MV-4-11 (cell line): ENCODE results near the gene EFCC1.

Experiments
- DNase-seq: peaks from one replicate; lab custom pipeline; 2025; lab: John Stamatoyannopoulos, UW

EFCC1 gene, protein sequence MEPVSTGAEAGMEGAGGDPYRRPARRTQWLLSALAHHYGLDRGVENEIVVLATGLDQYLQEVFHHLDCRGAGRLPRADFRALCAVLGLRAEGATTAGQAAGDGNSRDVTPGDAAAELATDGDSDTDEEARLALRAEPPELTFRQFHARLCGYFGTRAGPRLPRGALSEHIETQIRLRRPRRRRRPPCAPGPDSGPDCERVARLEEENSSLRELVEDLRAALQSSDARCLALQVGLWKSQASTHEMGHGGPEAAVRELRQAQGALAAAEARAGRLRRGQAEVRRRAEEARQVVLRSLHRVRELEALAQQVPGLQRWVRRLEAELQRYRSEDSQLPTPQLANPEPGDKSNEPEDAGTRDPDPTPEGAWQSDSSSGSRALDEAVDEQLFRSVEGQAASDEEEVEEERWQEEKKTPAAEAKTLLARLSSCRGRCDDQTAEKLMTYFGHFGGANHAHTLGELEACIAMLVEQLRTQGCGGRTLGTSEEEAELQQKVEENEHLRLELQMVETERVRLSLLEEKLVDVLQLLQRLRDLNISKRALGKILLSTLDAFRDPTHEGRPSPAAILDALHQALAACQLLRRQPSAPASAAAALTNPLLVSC

DNA sequence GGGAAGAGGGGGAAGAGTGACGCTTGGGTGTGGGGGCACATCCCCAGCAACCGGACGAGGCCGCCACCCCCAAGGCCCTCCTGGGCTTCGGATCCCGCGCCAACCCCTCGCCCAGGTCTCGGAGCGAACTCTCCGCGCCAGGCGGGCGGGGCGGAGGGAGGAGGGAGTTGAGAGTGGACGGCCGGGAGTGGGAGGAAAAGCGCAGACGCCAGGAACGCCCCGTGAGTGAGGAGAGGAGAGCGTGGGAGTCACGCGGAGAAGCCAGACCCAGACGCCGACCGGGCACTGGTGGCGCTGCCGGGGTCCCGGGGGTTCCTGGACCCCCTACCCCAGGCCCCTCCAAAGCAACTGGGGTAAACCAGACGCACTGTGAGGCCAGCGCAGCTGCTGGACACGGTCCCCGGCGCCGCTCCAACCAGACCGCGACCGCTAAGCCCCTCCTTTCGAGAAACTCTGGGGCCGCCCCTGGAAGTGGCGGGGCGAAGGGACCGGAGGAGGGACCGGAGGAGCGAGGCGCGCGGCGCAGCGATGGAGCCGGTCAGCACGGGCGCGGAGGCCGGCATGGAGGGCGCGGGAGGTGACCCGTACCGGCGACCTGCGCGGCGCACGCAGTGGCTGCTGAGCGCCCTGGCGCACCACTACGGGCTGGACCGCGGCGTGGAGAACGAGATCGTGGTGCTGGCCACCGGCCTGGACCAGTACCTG lies at the start of gene EFCC1:
Gene EFCC1, plus strand, starts transcription at position 204 of the 705 bp plus-strand sequence. Its CDS starts 325 bp downstream, at position 529.
- DNase-seq: no peak

DNA sequence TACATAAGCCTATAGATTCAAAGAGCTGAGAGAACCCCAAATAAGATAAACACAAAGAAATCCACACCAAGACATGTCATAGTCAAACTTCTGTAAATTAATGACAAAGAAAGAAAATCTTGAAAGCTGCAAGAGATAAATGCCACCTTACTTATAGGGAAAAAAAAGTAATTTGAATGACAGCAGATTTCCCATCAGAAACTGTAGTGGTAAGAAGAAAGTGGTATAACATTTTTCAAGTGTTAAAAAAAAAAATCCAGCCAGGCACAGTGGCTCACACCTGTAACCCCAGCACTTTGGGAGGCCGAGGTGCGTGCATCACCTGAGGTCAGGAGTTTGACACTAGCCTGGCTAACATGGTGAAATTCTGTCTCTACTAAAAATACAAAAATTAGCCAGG lies 44.7 kb upstream of the EFCC1 start:
- DNase-seq: no peak

DNA sequence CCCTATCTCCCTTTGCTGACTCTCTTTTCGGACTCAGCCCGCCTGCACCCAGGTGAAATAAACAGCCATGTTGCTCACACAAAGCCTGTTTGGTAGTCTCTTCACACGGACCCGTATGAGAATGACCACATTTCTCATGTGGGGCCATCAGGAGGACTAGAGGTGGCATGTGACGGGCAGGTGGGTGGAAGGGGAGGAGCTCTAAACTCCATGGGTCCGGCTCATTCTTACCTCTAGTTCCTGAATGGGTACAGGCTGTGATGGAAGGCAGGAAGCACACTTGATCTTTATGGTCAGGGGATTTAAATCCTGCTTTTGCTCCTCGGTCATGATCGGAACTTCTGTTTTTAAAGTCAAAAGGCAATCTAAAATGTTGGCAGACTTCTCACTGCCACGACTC lies 35.8 kb upstream of the EFCC1 start:
- no peak for DNase-seq

DNA sequence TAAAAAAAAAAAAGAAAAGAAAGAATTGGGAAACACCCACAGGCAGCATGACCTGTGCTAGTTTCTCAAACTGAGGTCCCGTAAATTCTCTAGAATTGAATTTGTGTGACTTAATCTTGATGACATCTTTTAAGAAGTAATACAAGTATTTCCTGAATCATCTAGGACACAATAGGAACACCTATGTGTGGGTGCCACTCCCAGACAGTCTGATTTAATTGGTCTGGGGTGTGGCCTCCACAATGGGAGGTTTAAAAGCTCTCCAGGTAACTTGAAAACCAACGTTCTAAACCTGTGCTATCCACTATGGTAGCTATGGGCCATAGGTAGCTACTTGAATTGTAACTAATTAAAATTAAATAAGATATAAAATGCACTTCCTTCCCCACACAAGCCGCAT lies 35.3 kb upstream of the EFCC1 start:
- no peak for DNase-seq

DNA sequence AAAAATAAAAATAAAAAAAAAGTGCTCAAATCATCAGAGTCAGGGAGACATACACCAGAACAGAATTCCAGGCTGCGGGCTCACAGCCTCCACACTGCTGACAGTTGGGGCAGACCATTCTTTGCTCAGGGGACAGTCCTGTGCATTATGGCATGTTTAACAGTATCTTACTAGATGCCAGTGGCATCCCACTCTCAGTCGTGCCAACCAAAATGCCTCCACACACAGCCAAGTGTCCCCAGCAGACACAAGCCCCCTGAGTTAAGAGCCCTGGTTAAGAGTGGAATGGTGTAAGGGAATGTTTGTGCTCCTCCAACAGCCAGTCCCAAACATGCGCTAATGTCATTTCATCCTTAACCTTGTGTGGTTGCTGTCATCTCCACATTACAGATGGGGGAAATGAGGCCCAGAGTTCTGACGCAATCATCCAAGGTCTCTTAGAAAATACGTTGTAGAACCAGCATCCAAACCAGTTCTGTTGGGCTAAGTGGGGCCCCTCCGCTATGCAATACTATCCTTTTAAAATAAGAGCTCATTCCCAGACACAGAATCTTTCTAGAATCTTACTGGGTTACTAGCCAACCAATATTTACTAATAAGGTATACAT lies 33.3 kb upstream of the EFCC1 start:
- DNase-seq: peak; percentile 49

DNA sequence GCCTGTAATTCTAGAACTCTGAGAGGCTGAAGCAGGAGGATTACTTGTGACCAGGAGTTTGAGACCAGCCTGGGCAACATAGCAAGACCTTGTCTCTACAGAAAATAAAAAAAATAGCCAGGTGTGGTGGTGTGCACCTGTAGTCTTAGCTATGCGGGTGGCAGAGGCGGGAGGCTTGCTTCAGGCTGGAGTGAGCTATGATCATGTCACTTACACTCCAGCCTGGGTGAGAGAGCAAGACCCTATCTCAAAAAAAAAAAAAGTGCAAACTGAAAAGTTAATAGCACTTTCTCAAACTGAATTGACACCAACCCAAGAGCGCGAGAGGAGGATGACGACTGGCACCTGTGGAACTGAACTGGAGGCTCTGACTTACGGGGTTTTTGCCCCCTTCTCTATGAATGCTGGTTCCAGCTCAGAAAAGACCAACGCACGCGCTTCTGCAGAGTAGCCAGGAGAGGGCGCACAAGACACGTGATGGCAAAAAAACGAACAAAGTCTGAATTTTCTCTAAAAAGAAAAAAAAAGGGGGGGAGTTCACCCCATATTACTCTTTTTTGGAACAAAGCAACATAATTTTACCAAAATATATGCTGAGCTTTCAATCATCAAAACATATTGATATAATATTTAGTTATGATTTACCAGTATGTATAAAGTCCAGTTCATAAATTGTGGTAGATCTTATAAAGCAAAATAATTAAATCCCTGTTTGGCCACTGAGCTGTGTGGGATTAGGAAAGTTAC lies 30.9 kb upstream of the EFCC1 start:
- peak; percentile 45 for DNase-seq

DNA sequence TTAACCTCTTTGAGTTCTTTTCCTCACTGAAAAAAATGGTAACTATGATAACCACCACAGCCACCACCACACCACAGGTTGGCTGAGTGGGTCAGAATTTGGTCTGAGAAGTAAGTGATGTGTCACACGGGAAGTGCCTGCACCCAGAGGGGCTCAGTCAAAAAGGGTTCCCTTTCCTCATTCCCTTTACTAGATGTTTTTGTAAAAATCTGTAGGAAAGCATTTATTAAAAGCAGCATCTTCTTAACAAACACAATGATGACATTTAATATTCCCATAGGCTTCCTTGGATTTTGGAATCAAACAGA lies 30.4 kb upstream of the EFCC1 start:
- peak; percentile 85 for DNase-seq

DNA sequence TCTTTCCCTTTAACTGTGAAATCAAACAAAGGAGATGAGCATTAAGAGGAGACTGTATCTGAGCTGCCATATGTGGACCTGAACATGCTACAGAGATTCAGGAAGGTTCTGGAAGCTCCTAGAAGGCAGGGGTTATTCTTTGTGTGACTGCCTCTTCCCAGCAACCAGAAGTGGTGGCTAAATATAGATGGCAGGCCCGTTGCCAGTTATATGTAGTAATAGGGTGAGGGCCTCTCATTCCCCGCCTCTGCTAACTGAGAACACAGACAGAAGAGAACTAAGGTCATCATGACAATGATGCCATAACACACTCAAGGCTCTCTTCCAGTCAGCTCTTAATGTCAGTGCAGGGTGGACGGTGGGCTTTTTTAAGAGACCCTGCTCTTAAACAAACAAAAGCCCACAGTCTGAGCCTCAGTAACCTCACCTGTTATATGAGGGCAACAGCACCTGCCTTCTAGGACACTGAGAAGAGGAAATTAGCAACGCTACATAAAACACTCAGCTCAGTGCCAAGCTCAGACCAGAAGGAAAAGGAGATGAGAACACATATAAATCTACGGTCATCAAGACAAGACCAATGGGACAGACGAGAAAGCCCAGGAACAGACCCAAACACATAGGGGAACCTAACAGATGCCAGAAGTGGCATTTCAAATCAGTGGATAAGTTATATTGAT lies 29.5 kb upstream of the EFCC1 start:
- DNase-seq: peak; percentile 78

DNA sequence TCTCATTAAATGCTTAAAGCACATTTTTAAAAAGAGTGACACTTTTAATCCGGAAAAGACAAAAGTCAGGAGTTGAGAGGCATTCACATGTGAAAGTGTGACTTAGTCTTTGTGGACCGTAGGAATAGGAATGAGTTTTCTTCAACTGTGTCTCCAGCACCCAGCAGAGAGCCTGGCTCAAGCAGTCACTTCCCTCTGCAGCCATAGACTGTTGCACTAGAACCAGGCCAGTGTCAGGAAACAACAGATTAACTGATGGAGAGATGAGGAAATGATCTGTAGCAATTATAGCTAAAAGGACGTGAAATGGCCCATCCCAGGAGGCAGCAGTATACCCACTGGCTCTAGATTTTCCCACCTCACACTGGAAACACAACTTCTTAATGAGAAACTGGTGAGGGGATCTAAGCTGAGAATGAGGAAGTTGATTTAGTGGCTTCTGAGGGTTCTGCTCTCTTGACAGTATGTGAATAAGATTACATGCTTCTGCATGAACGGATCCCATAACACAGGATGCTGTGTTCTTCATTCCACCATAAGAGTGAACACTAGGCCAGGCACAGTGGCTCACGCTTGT lies 27.0 kb upstream of the EFCC1 start:
- peak; percentile 95 for DNase-seq

DNA sequence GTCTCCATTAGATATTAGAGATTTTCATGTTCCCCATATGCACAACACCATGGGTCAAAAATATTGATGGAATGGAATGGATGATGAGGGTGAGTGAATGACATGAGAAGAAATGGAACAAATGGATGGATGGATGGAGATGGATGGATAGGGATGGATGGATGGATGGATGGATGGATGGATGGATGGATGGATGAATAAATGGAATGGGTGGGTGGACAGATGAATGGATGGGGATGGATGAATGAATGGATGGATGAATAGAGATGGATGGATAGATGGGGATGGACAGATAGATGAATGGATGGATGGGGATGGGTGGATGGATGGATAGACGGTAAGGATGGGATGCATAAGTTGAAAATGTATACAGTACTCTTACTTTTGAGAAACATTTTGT lies 25.8 kb upstream of the EFCC1 start:
- DNase-seq: no peak

DNA sequence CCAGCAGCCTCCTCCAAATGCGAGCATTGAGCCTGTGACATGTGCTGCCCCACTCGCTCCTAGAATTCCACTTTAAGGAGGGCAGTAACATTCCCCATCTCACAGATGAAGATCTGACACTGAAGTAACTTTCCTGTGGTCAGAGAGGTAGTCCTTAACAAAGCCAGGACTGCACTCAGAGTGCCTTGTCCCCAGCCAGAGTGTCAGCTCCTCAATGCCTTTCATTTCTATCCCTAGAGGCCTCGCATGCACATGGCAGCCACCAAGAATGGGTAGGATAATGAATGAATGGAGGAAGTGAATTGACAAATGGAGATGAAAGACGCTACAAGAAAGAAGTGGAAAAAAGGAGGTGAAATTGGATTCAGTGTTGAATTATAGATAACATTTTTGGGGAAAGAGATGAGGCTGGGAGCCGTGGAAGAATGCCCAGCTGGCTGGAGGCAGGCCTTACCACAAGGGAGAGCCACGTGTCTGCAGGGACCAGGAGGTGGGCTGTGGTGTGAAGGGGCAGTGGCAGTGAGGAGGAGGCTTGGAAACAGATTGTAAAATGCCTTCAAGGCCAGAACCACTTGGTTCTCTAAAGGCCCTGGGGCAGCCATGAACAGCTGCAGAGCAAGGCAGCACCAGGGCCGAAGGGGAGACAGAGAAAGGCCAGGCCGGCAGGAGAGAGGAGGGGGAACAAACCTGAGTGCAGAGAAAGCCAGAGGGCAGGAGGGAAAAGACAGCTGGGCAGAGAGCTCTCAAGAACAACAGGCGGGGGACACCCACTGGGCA lies 17.6 kb upstream of the EFCC1 start:
- DNase-seq: no peak

DNA sequence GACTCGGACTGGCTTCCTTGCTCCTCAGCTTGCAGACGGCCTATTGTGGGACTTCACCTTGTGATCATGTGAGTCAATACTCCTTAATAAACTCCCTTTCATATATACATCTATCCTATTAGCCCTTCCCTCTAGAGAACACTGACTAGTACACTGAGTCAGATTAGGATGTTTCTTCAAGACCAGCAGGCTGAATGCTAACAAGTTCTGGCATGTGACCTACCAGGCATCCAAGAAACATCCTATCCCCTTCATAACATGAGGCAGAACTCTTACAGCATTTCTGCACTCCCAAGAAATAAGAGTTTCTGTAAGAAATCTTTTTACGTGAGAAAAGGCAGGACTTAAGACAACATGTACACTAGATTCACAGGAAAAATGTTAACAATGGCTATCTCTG lies 16.5 kb upstream of the EFCC1 start:
- no peak for DNase-seq

DNA sequence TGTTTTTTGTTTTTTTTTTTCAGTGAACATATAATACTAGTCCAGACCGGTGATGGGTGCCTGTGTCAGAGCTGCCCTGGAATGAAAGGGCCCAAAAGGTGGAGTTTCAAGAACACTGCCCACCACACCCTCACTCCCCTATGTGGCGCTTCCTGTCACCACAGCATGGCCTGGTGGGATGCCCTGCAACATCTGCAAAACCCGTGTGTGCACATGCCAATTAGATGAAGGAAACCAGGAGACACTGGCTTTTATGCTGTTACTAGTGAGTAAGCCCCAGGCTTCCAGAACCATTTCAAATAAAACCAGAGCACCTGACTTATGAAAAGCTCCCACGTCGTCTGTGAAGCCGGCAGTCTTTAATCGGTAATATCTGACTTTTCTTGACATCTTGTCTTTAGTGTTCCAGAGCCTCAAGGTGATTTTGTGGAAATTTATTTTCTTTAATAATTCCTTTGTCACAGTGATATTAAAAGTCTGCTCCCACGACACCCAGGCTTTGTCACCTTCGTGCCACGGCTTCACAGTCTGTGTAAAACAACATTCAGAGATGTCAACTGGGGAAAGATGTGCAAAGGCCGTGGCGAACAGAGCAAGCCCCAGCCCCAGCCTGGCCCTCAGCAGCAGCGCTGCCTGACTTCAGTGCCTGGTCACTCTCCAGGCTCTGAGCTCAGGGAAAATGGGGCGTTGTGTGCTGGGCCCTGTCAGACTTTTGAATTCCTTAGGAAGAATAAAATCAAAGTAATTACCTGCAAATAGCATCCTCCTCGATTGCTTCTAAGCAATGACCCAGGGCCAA lies 13.6 kb upstream of the EFCC1 start:
- DNase-seq: no peak

DNA sequence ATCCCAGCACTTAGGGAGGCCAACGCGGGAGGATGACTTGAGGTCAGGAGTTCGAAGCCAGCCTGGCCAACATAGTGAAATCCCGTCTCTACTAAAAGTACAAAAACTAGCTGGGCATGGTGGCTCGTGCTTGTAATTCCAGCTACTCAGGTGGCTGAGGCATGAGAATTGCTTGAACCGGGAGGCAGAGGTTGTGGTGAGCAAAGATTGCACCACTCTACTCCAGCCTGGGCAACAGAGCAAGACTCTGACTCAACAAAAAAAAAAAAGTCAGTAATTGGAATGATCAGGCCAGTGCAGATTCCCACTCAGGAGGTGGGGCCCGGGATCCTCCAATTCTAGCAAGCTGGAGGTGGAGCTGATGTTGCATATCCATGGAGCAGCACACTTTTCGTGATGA lies 12.8 kb upstream of the EFCC1 start:
- no peak for DNase-seq

DNA sequence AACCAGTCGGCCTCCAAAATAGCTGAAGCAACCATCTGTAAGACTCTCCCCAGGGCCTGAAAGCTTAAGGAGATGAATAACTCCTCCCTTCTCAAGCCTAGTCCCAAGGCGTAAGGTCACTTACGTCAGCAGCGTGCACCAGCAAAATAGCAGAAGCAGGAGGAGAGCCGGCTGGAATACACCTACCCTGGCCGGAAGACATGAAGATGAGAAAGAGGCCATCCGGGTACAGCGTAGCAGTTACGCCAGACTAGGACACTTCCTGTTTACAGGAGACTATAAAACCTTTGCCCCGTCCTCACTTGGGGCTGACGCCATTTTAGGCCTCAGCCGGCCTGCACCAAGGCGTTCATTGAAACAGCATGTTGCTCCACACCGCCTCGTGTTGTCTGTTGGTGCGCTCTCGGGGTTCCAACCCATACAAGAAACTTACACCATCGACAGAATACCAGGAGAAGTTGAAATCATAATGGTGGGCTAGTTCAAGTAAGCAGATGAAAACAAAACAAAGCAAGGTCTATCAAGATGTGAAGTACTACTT lies 9.7 kb upstream of the EFCC1 start:
- DNase-seq: peak; percentile 47

DNA sequence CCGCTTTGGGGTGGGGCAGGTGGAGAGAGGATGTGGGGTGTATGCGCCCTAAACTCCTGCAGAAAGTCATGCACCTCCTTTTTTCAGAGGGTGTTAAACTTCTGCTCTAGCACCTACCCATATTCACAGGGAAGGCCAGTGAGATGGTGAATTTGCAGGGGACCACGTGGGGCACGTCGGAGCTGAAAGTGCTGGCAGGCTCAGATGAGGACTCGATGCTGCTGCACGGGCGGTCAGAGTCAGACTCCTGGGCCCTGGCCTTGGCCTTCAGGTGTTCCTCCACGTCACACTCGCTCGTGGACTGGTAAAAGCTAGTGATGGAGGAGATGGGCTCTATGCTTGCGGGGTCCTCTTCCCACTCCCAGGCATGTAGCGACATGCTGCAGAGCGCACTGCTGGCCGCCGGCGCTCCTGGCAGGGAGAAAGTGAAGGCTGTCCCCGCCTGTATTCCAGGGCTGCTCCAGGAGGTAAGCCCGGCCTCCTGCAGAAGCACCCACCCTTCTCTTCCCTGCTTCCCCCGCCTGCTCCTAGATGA lies 8.1 kb upstream of the EFCC1 start:
- DNase-seq: no peak

DNA sequence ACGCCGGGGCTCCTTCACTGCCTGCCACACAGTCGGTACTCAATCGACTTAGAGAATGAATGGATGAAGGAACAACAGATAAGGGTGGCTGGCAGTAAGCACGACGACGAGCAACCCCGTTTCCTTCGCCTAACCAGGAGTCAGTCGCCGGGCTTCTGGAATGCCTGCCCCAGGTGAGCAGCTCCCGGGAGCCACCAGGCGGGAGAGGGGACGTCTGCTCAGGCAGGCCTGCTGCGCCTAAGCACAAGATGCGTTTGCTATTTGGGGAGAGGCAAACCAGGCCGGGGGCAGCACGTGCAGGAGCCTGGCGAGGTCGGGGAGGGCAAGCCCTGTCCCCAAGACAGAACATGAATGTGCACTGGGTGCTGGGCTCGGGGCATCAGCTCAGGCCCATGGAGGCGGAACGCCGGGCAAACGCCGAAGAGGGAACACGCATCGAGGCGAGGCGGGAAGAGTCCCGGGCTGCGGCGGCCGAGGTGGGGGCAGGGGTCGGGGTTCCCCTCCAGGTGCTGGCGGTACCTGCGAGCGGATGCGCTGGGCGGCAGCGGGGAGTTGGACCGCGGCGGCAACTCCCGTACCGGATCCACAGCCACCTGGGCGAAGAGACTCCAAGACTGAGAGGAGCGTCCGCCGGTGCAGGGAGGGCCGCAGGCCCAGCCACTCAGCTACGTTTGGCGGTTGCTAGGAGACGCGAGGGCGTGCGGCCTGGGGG lies 7.5 kb upstream of the EFCC1 start, which contains the start of gene CFAP92:
Gene CFAP92, minus strand, starts transcription at position 616 of the 712 bp plus-strand sequence. CDS start 772 bp downstream, outside the sequence.
- DNase-seq: peak; percentile 59

DNA sequence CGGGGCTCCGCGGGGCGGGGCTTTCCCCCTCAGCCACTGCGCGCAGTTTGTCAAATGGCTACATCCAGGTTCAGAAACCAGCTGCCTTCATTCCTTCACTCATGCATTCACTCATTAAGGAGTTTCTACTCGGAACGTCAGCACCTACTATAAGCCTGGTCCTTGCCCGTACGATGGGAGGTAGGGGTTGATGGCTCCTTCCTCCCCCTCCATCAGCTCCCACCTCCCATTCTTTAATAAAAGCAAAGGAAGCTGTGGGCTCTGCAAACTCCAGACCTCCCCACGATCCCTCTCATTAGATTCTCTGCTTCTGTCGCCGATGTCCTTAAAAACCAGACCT lies 7.0 kb upstream of the EFCC1 start:
- no peak for DNase-seq
